HG03378 (cell line): ENCODE measurements around the gene EIF4G2.

Experiments used
- ATAC-seq: cut with Tn5 transposase; IDR thresholded peaks from one replicate; pipeline ENCODE4 v1.9.1; 2021; ENCODE audit warnings: mild to moderate bottlenecking, moderate library complexity; ENCODE audit not compliant: unreplicated experiment

The EIF4G2 gene

DNA sequence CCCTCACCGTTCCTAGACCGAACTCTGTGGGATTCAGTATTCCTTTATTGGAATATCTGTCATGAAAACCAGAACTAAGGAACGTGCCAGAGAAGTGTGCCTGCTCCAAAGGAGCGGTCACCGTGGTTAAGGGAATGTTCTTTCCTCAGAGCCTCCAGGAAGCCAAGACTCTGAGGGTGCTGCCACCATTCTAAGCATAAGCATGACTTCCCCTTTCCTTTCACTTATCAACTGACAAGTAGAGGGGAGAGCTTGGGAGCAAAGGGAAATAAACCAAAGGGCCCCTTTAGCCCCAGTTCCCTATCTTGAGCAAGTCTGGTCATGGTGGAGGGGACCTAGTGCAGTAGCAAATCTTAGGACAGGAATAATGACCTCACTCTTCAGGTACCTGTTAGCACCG is 30.9 kb downstream of the EIF4G2 start:
- no peak for ATAC-seq

DNA sequence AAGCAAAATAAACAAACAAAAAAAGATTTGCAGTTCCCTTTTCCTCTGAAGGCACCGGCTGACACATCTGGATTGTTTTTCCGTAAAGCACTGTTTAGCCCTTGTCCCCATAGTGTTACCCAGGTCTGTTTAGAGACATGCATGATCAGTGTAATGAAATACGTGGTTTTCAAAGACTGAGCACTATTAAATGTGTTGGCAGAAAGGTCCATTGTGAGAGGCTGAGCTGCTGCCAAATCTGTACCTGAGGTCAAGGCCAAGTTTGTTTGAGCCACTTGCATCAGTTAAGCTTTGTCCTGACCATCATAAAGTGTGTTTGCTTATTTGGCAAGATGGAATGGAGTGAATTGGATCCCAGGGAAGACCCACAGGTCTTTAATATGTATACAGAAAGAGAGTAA is 31.3 kb downstream of the EIF4G2 start:
- ATAC-seq: no peak

DNA sequence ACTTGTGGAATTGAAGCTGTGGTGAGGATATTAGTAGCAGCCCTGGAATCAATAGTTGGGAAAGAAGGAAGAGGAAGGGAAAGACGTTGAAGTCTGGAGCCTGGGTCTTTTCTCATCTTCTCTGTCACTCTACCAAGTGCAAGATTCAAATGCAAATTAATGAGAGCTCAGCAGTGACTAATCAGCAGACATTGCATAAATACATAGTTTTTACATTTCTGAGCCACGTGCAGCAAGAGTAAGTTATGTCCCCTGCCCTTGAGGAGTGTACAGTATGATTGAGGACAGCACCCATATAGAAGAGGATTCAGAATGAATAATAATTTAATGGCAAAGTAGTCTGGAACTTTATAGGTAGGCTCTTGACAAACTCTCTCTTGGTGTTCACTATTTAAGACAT is 33.9 kb downstream of the EIF4G2 start:
- ATAC-seq: no peak

DNA sequence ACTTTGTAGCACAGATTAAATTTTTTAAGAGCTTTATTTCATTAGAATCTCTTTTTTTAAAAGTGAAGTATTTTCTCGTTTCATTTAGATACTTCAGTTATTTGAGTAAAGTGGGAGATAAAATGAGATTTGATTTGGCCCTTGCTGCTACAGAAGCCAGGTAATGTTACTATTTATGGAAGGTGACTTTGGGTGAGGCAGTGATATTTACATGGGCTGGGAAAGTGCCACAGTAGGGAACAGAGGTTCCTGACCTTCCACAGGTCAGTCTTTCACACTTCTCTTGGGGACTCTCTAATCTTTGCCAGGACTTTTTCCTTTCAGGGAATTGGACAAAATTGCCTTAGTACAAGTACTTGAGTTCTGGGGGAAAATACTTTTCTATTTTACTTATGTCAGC is 37.3 kb downstream of the EIF4G2 start:
- no peak for ATAC-seq

DNA sequence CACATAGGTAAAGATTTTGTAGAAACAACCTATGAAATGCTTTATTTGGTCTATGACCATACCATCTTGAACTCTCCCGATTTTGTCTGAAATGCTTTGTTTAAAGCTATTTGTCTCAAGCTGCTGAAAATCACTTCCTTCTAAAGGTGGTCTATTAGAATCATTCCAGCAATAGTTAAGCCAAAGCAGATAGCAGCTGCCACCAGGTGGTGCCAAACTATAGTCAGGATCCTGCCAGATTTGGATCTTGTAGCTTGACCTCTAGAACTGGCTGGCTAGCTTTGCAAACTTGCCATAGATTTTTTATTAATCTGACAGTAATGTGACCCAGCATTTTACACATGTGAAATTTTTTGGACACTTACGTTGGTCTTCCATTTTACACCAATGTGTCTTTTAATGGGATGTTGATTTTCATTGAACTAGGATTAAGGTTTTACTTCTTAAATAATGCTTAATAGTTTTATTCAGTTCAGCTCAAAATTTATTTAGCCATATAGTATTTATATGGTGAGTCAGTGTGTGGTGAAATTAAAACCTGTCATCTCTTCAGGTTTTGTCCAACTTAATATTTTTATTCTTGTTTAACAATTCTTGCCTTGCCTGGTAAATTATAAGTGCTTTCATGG is 38.0 kb downstream of the EIF4G2 start:
- ATAC-seq: no peak

DNA sequence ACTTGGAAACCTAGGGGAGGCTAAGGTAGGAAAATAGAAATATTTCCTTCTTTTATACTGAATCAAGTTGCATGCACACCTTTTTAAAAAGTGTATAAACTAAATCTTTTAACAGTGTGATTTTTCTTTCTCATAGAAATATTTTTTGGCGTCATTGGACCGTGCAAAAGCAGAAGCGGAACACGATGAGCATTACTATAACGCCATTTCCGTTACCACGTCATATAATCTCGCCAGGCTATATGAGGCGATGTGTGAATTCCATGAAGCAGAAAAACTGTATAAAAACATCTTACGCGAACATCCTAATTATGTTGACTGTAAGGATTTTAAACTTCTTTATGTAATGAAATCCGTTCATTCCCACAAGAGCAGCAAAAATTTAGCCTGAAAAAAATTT is 44.3 kb downstream of the EIF4G2 start:
- no peak for ATAC-seq

DNA sequence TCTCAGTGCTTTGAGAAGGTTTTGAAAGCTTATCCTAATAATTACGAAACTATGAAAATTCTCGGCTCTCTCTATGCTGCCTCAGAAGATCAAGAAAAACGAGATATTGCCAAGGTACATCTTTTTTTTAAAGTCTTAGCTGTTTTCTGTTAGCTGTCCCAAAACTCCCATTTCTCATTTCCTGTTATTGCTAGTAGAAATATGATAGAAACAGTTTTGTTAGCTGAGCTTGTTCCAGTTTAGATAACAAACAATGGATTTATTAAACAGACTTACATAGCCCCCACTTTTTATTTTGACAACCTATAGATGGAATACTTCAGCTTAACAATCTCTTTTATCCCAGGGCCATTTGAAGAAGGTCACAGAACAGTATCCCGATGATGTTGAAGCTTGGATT is 45.0 kb downstream of the EIF4G2 start:
- ATAC-seq: no peak

DNA sequence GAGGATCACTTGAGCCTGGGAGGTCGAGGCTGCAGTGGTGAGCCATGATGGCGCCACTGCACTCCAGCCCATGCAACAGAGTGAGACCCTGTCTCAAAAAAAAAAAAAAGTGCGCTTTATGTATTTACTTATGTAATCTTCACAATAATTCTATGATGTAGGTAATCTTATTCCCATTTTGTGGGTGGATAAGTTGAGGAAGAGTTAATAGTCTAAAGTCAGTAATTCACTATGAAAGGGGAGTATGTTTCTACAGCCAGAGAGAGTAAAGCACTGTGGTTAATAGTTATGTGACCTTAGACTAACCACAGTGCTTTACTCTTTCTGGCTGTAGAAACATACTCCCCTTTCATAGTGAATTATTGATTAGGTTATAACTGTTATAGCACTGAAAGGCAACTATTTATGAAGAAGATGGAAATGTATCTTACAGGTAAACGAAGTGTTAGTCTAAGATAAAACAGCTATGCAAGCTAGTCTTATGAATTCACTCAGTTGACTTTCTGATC is 45.8 kb downstream of the EIF4G2 start:
- ATAC-seq: peak; percentile 58

DNA sequence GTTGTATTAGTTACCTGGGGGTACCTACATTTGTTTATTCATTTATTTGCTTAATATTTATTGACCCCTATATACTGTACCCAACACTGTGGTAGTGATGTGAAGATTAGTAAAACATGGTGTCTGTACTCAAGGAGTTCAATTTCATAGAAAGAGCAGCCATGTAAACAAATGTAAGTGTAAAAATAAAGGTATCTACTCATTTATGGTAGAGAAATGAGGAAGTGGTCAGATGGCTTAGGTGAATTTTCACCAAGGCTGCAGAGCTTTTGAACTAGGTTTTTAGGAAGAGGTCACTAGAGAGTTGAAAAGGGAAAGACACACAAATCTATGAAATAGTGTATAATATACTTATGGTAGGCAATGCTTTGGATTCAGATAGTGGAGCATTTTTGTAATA is 46.5 kb downstream of the EIF4G2 start:
- peak; percentile 78 for ATAC-seq

DNA sequence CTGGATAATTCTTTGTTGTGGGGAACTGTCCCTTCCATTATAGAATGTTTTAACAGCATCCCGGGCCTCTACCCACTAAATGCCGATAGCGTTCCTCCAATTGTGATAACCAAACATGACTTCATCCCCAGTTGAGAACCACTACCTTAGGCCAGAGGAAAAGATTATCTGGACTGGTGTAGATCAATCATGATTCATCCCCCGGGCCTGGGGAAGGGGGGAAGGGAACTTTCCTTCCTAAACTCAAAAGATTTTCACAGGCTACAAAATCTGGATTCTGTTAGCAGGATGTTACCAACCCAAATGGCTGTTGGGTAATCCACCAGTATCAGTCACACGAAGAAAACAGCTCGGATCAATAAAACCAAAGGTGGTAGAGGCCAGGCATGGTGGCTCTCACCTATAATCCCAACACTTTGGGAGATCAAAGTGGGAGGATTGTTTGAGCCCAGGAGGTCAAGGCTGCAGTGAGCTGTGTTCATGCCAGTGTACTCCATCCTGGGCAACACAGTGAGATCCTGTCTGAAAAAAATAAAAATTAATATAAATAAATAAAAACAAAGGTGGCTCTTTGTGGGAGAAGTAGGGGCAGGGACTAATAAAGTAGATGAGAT is 47.5 kb downstream of the EIF4G2 start:
- no peak for ATAC-seq

DNA sequence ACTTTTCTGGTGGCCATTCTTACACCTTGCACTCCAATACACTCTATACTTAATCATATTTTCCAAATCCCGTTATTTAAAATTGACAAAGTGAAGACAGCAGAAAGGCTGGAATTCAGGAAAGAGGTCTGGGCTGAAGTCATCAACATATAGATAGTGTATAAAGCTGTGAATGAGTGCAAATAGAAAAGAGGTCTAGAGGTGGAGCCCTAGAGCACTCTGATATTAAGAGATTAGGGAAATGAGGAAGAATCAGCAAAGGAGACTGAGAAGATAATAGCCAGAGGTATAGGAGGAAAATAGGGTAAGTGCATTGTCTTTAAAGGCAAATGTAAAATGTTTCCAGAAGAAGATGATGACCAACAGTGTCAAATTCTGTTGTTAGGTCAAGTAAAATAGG is 49.8 kb downstream of the EIF4G2 start:
- ATAC-seq: no peak

DNA sequence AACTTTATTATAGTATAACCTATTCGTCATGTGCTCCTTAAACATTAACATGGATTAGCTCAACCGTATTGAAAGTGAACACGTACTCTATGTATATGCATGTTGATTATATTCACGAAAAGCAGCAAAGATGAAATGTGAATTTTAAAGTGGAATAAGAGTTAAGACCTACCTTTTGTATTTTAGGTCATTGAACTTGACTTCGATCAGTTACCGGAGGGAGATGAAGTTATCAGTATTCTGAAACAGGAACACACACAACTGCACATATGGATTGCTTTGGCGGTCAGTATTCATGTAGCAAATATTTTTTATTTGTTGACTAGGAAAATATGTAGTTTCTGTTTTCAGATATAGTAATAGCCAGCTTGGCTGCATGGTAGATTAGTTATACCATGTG is 56.2 kb downstream of the EIF4G2 start:
- ATAC-seq: no peak

DNA sequence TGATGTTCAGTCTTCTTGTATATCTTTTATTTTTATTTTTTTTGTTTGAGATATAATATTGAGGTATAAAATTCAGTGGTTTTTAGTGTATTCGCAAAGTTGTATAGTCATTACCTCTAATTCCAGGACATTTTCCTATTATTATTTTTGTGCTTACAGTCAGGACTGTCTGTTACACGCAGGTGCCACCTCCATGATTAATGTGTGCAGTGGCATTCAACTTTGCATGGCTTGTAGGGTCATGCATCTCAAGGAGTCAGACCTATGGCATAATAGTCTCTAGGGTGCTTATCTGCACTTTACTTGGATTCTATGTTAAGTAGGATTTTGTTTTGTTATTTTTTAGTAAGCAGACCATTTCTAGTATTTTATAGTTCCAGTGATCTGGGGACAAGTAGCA is 56.7 kb downstream of the EIF4G2 start:
- no peak for ATAC-seq

DNA sequence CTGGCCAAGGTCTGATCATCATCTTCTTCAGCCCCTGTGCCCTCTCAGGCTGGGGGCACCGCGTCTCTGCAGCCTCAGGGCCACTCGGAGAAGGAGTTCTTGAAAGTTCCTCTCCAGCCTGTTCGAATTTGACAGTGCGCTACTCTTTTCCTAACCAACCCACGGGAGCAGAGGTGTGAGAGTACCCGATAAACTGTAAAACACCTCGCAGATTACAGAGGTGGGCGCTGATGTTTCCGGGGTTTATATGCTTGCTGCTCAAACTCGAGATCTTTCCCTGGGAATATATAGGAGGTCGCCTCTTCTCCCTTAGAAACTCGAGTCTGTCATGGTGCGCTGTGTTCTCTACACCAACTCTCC is 57.2 kb downstream of the EIF4G2 start:
- ATAC-seq: no peak

DNA sequence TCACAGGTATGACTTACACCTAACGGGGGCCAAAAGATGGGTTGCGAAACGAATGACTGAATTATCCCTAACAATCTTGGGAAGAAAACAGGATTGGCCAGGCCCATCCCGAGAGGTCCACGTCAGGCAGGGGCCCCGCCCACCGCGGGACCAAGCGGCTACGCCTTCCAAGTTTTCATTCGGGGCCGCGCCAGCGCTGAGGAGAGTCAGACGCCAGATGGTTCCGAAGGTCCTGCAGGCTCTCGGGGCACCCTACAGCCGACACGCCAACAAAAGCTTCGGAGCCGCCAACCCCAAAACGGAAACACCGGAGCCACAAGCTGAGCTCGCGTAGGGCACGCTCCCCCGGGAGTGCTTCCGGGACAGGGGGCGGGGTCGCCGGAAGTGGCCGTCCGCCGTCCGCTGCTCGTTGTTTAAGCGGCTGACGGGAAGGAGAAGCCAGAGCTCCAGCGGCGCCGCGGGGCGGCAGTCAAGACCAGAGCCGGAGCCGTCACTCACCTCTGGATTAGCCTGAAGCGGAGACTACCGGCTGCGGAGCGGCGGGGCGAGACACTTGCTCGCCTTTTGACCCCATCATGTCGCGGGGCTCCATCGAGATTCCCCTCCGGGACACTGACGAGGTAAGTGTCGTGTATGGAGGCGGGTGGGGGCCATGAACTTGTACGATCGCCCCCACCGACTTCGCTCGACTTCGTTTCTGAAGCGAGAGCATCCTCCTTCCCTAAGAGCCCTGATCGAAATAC is 57.7 kb downstream of the EIF4G2 start, which contains the start of gene CTR9:
CTR9 (plus strand) TSS at position 409 of the 743 bp plus-strand sequence; CDS start at position 576, 167 bp downstream.
- peak; percentile 75 for ATAC-seq

DNA sequence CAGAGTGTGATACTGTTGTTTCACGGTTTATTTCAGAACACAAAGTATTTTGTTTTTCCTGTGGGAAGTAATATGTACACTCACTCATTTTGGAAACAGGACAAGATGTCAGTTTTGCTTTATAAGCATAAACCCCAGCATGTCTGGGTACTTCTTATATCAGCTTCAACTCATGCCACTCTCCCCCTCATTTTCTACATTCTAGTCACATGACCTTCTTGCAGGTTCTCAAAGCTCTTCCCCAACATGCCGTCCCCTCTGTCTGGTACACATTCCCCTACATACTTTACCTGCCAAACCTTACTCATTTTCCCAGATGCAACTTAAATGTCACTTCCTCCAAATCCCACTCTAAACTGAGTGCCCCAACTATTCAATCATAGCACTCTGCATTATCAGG is 59.2 kb downstream of the EIF4G2 start:
- no peak for ATAC-seq

DNA sequence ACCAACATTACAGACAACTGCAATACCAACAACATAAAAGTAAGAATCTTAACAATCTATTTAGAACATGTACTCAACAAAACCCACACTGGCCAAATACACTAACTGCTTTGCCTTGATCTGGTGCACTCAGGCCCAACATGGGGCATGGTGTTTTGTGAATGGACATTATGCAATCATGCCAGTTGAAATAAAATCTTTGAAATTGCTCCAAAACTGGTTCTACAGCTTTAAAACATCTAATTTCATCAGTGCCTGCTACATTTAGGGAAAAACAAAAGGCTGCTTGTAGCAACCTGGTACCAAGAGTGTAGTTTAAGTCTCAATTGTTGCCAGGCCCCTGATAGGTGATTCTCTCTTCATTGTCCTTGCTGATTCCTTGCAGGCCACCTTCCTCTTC is 61.0 kb downstream of the EIF4G2 start:
- no peak for ATAC-seq
